ENCODE results near the gene FAM184A. TPM values are rescaled to one million over a fixed set of nuclear protein-coding genes. Genes with fewer than 3 reads are reported as not detected.

FAM184A gene
- total RNA-seq, 1 donor from 2014 or later, result 15.9 TPM

DNA sequence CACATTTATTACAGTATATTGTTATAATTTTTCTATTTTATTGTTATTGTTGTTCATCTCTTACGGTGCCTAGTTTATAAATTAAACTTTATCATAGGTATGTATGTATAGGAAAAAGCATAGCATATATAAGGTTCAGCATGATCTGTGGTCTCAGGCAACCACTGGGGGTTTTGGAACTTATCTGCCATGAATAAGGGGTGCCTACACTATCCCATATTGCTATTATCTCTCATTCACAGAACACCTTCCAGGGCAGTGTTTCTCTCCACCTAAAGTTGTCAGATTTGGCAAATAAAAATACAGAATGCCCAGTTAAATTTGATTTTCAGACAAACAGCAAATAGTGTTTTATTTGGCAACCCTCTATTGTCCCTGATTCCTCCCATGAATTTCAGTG, 35.5 kb upstream of the FAM184A start:
- DNase-seq, result no peak
- TF ChIP-seq, protein P1, sequence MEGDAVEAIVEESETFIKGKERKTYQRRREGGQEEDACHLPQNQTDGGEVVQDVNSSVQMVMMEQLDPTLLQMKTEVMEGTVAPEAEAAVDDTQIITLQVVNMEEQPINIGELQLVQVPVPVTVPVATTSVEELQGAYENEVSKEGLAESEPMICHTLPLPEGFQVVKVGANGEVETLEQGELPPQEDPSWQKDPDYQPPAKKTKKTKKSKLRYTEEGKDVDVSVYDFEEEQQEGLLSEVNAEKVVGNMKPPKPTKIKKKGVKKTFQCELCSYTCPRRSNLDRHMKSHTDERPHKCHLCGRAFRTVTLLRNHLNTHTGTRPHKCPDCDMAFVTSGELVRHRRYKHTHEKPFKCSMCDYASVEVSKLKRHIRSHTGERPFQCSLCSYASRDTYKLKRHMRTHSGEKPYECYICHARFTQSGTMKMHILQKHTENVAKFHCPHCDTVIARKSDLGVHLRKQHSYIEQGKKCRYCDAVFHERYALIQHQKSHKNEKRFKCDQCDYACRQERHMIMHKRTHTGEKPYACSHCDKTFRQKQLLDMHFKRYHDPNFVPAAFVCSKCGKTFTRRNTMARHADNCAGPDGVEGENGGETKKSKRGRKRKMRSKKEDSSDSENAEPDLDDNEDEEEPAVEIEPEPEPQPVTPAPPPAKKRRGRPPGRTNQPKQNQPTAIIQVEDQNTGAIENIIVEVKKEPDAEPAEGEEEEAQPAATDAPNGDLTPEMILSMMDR (IDR thresholded peaks at IDR 0.05), result no peak

DNA sequence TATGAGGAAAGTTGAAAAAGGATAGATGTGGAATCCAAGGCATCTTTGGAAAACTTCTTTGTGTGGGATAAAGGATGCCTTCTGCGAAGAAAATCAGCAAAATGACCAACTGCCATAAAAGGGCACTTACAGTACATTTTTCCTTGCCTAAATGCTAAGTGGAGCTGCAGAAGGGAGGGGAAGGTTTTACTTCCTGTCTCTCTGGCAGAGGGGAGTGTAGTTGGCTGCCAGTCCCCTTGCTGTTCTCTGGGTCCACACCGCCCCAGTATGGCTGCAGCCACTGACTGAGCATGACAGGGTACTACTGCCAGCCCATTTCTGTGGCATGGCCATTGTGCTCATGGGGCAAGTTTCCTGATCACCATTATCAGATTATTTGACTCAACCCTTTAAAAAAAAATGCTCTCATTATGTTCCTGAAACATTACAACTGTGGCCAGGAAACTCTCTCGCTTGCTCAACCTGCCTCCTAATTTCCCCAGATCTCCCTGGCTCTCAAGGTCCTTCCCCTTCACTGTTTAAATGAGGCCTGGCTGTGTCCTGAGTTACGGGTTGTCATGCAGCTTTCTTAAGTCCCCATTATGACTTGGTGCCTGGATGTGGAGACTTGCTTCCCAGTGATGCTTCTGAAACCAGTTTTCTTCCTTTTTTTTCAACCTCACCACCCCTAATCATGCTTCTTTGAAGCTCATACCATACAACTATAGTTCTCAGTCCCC, 34.5 kb upstream of the FAM184A start:
- no peak for DNase-seq
- TF ChIP-seq, protein P1 (IDR thresholded peaks at IDR 0.05), result no peak
- intact Hi-C loops (cut with DNase I), result loop anchor here (10.0 kb wide), 1 partner anchor 148 kb away; no protein-coding TSS in a partner anchor
- Histone ChIP-seq H3K4me1 (peaks cover 11% of the 10 kb centered on the region), H3K4me3 (no peak overlapping the region), H3K36me3 (no peaks in the 10 kb centered on the region), H3K27me3 (ENCODE audit: low read depth) (no peaks in the 10 kb centered on the region), H3K9me3 (no peaks in the 10 kb centered on the region), H3K27ac (no peak overlapping the region)
- ATAC-seq, result peak in 1 of 2 donors; percentile 59

More for the DNA sequence above, 35.5 kb upstream of the FAM184A start:
- Histone ChIP-seq H3K4me1 (peaks cover 11% of the 10 kb centered on the region), H3K9me3 (no peaks in the 10 kb centered on the region), H3K4me3 (no peak overlapping the region), H3K27ac (no peak overlapping the region), H3K27me3 (ENCODE audit: low read depth) (no peaks in the 10 kb centered on the region), H3K36me3 (no peaks in the 10 kb centered on the region)
- intact Hi-C loops (cut with DNase I), result loop anchor here (10.0 kb wide), 1 partner anchor 149 kb away; no protein-coding TSS in a partner anchor
- no peak for ATAC-seq

DNA sequence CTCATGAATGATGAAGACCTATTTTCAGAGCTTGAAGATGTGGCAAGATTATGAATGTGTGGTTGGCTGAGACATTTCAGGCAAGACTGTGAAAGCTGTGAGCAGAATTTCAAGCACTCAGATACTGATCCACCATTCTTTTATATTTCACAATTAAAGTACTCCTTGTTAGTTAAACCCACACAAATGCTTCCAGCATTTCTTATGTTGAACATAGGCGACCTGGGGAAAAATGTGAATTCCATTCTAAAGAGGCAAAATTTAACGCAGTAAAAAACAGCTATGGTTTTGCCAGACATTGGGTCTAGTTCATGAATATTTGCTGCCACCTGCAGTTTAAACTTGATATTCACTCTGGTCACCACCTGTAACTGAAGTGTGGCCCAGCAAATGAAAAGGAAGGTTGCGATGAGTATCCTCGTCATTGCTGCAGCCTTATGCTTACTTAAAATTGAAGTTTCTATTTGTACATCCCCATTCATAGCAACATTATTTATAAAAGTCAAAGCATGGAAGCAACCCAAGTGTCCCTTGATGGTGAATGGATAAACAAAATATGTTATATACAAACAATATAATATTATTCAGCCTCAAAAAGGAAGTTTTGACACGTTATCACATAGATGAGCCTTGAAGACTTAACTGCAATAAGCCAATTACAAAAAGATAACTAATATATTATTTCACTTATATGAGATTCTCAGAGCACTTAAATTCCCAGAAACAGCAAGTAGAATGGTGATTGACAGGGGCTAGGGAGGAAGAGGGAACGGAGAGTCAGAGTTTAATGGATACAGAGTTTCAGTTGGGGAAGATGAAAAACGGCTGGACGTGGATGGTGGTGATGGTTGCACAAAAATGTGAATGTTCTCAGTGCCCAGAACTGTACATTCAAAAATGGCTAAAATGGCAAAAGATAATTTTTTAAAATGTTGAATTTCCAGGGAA, 32.4 kb upstream of the FAM184A start:
- Histone ChIP-seq H3K27me3 (ENCODE audit: low read depth) (no peaks in the 10 kb centered on the region), H3K36me3 (no peaks in the 10 kb centered on the region), H3K4me1 (peaks cover 11% of the 10 kb centered on the region), H3K9me3 (no peaks in the 10 kb centered on the region), H3K27ac (no peak overlapping the region), H3K4me3 (no peak overlapping the region)
- TF ChIP-seq, protein P1 (IDR thresholded peaks at IDR 0.05), result peak; percentile 58
- no peak for DNase-seq
- ATAC-seq, result peak; percentile 77 to 90
- intact Hi-C loops (cut with DNase I), result loop anchor here (10.0 kb wide), 1 partner anchor 146 kb away; no protein-coding TSS in a partner anchor

DNA sequence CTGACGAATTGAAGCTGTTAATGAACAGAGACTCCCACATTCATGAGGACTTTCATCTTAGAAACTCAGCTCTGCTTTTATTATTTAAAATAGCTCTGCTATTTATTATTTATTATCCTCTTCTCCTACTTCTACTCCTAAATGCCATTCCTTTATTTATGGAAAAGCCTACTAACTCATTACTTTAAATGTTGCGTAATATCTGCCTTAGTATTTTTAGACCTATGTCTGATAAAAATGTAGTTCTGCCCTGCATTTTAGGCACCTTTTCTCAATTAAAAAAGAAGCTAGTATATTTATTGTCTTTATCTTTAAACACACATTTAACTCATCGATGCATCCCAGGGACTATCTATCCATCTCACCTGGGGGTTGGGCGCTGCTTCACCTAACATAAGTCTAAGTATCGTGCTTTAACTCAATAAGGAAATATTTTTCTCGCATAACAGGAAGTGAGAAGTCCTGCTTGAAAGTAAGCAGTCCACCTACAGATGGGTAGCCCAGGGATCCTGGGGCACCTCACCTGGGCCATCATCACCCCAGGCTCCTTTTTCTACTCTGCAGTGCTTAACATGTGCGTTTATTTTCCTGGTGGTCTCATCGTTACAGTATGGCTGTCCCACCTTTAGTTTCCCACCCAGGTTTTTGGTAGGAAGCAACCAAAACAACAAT, 31.3 kb upstream of the FAM184A start:
- Histone ChIP-seq H3K4me3 (no peak overlapping the region), H3K27ac (no peak overlapping the region), H3K9me3 (no peaks in the 10 kb centered on the region), H3K36me3 (no peaks in the 10 kb centered on the region), H3K27me3 (ENCODE audit: low read depth) (no peaks in the 10 kb centered on the region), H3K4me1 (peaks cover 11% of the 10 kb centered on the region)
- DNase-seq, result no peak
- TF ChIP-seq, protein P1 (IDR thresholded peaks at IDR 0.05), result no peak
- ATAC-seq, result no peak
- intact Hi-C loops (cut with DNase I), result loop anchor here (10.0 kb wide), 1 partner anchor 145 kb away; no protein-coding TSS in a partner anchor

DNA sequence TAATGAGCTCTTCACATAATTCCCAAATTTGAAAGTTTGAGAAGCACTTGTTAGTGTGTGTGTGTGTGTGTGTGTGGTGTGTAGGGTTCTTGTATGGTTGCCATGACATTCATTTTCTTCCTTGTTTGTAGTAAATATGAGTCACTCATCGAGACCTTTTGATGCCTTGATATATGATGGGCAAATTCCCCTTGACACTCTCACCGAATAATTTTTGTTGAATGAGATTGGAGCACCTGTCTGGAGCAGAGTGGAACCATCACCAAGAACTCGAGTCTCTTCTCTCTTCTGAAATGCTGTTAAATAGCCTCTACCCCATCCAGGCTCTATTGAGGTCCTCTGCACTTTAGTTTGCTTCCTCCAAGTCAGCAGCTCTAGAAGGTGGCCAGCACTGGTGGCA, 29.6 kb upstream of the FAM184A start:
- intact Hi-C loops (cut with DNase I), result no loop called here
- no peak overlapping the region for H3K27ac ChIP-seq
- H3K4me1 ChIP-seq, result peaks cover 11% of the 10 kb centered on the region
- no peak overlapping the region for H3K4me3 ChIP-seq
- H3K9me3 ChIP-seq, result no peaks in the 10 kb centered on the region
- no peaks in the 10 kb centered on the region for H3K36me3 ChIP-seq
- TF ChIP-seq, protein P1 (IDR thresholded peaks at IDR 0.05), result no peak
- H3K27me3 ChIP-seq (ENCODE audit: low read depth), result no peaks in the 10 kb centered on the region
- DNase-seq (no peak), ATAC-seq (no peak)

All from lower lobe of right lung (tissue), 2 donors.